Common myeloid progenitor, CD34-positive (primary cell): ENCODE measurements around the gene NBPF19.
"Not testable (repeated sequence)": the region's sequence is repeated elsewhere in the genome, so short reads cannot be mapped to it uniquely, and the experiment has no call there.

Experiments
- CTCF ChIA-PET: fragments of 350-600 bp; sonication (Branson Sonifier 250); formaldehyde crosslinking; loops from one replicate; lab custom pipeline; 2021; ENCODE audit warnings: antibody characterized with exemption; lab: Charles Lee
- POLR2A ChIA-PET: fragments of 350-600 bp; sonication (Branson Sonifier 250); formaldehyde crosslinking; loops from one replicate; lab custom pipeline; 2021; ENCODE audit warnings: antibody characterized with exemption; lab: Charles Lee
- DNase-seq, 3 donors: peaks; one replicate each; pipeline versions ENCODE4 v3.0.0 to v3.0.0-alpha.2; 2013
- H3K27ac ChIP-seq, 2 experiments: 1 replicate in 1 of 2; 2 replicates in 1 of 2; pipeline ENCODE4 v1.7.0; 2013; ENCODE audit warnings: inconsistent platforms in 2 of 2, low read length in 2 of 2, mild to moderate bottlenecking in 2 of 2, low read depth in 1 of 2, moderate library complexity in 1 of 2; ENCODE audit not compliant: severe bottlenecking in 2 of 2, insufficient read depth in 1 of 2, poor library complexity in 1 of 2
- H3K27me3 ChIP-seq, 5 experiments: replicated peaks in 2 of 5; 1 replicate in 3 of 5; 2 replicates in 2 of 5; pipeline versions ENCODE4 v1.6.1 to v1.7.0; 2013; ENCODE audit warnings: low read length in 4 of 5, mild to moderate bottlenecking in 2 of 5, moderate library complexity in 2 of 5, inconsistent platforms in 1 of 5; ENCODE audit not compliant: insufficient read depth in 5 of 5, control insufficient read depth in 4 of 5
- H3K36me3 ChIP-seq, 4 experiments: 1 replicate in 2 of 4; 2 replicates in 2 of 4; pipeline versions ENCODE4 v1.6.1 to v1.7.0; 2013; ENCODE audit warnings: low read length in 3 of 4, control low read depth in 1 of 4, mild to moderate bottlenecking in 1 of 4; ENCODE audit not compliant: control insufficient read depth in 4 of 4, insufficient read depth in 4 of 4
- H3K4me1 ChIP-seq, 4 experiments: 1 replicate in 3 of 4; 2 replicates in 1 of 4; pipeline versions ENCODE4 v1.6.1 to v1.7.1; 2013; ENCODE audit warnings: low read length in 3 of 4, mild to moderate bottlenecking in 3 of 4, control low read depth in 1 of 4, inconsistent platforms in 1 of 4, moderate library complexity in 1 of 4; ENCODE audit not compliant: control insufficient read depth in 4 of 4, insufficient read depth in 4 of 4; ENCODE audit errors: control extremely low read depth in 1 of 4
- H3K4me3 ChIP-seq, 7 experiments: 1 replicate in 4 of 7; 2 replicates in 3 of 7; pipeline versions ENCODE4 v1.5.1 to v1.7.0; 2013; ENCODE audit warnings: mild to moderate bottlenecking in 7 of 7, low read length in 6 of 7, moderate library complexity in 6 of 7, inconsistent platforms in 2 of 7, low read depth in 2 of 7, control low read depth in 1 of 7; ENCODE audit not compliant: insufficient read depth in 4 of 7, control insufficient read depth in 1 of 7; ENCODE audit errors: extremely low read depth in 1 of 7
- H3K9me3 ChIP-seq, 5 experiments: 1 replicate in 4 of 5; 2 replicates in 1 of 5; pipeline versions ENCODE4 v1.6.1 to v1.7.1; 2013; ENCODE audit warnings: low read length in 4 of 5, mild to moderate bottlenecking in 2 of 5, inconsistent platforms in 1 of 5, low read depth in 1 of 5, moderate library complexity in 1 of 5; ENCODE audit not compliant: control insufficient read depth in 4 of 5, insufficient read depth in 2 of 5; ENCODE audit errors: control extremely low read depth in 1 of 5
- WGBS: methylation state at CpG from one replicate; pipeline ENCODE4 v1.1.5; 2013; ENCODE audit not compliant: insufficient coverage; 5-methylcytosine and 5-hydroxymethylcytosine counted together

Gene NBPF19

DNA sequence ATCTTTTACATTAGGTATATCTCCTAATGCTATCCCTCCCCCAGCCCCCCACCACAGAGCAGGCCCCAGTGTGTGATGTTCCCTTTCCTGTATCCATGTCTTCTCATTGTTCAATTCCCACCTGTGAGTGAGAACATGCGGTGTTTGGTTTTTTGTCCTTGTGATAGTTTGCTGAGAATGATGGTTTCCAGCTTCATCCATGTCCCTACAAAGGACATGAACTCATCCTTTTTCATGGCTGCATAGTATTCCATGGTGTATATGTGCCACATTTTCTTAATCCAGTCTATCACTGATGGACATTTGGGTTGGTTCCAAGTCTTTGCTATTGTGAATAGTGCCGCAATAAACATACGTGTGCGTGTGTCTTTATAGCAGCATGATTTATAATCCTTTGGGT, 90.6 kb downstream of the NBPF19 start:
- H3K36me3 ChIP-seq, CTCF ChIA-PET, DNase-seq, H3K27me3 ChIP-seq, H3K9me3 ChIP-seq, POLR2A ChIA-PET, H3K4me3 ChIP-seq, H3K4me1 ChIP-seq, H3K27ac ChIP-seq: not testable (repeated sequence)
- WGBS: no CpG with 5 or more reads among the region's 4 CpGs

DNA sequence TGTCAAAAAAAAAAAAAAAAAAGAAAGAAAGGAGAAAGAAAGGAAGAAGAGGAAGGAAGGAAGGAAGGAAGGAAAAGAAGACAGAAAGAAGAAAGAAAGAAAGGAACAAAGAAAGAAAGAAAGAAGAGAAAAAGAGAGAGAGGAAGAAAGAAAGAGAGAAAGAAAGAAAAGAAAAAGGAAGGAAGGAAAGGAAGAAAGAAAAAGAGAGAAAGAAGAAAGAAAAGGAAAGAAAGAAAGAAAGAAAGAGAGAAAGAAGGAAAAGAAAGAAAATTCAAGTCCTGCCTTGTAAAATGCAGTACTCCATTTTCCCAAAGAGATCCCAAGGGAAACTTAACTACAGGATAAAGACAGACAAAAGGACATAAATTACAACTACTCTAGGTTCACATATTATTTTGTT, 97.9 kb downstream of the NBPF19 start:
- H3K27ac ChIP-seq, H3K27me3 ChIP-seq, POLR2A ChIA-PET, H3K36me3 ChIP-seq, H3K4me3 ChIP-seq, CTCF ChIA-PET, H3K4me1 ChIP-seq, H3K9me3 ChIP-seq, DNase-seq: not testable (repeated sequence)

DNA sequence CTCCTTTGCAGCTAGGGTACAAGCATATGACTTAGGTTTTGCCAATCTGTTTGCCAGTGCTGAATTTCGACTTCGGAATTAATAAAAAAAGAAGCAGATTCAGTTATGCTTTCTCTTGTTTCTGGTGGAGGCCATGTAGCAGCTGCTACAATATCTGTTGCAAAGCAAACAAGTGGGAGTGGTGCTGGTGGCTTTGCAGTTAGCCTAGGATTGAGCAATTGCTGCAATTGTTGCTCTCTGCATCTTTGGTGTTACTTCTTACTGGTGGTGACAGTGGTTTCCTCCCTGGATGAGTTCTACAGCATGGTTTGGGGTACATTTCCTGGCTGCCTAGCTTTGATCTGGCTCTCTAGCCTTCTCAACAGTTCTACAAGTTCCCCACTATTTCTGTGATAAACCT, 110.7 kb downstream of the NBPF19 start:
- H3K4me3 ChIP-seq, CTCF ChIA-PET, H3K27ac ChIP-seq, POLR2A ChIA-PET, H3K27me3 ChIP-seq, H3K36me3 ChIP-seq, H3K9me3 ChIP-seq, H3K4me1 ChIP-seq: not testable (repeated sequence)
- whole genome bisulfite sequencing: no CpG with 5 or more reads among the region's 2 CpGs
- peak; percentile 14 to 72 (median 65) for DNase-seq
